Measurements from ENCODE around the gene RWDD1.
A peak's percentile ranks its signal among the peaks of the same experiment; 100 is the strongest.

Gene RWDD1

GRCh38 chr6:116570856-116571682, at the start of gene RWDD1:
RWDD1 (plus strand) TSS chr6:116571504; CDS start chr6:116571583, 79 bp downstream.
- DNase-seq, result peak; percentile 99

GRCh38 chr6:116522896-116523295, 48.4 kb upstream of the RWDD1 start:
- no peak for DNase-seq

- no peak for DNase-seq
These were observed 47.1 kb upstream of the RWDD1 start for GRCh38 chr6:116524236-116524635.

GRCh38 chr6:116528133-116528532, 43.2 kb upstream of the RWDD1 start:
- DNase-seq, result no peak

- no peak for DNase-seq
These were observed 42.5 kb upstream of the RWDD1 start for GRCh38 chr6:116528780-116529179.

GRCh38 chr6:116529466-116530290, 41.6 kb upstream of the RWDD1 start:
- no peak for DNase-seq

- no peak for DNase-seq
These were observed 40.9 kb upstream of the RWDD1 start for GRCh38 chr6:116530436-116530835.

GRCh38 chr6:116531675-116532570, 39.4 kb upstream of the RWDD1 start:
- peak; percentile 82 for DNase-seq

GRCh38 chr6:116533233-116533957, 37.9 kb upstream of the RWDD1 start:
- peak; percentile 21 for DNase-seq

GRCh38 chr6:116535109-116535508, 36.2 kb upstream of the RWDD1 start:
- no peak for DNase-seq

GRCh38 chr6:116536216-116536621, 35.1 kb upstream of the RWDD1 start:
- DNase-seq, result peak; percentile 85

GRCh38 chr6:116542426-116542825, 28.9 kb upstream of the RWDD1 start:
- no peak for DNase-seq

GRCh38 chr6:116543149-116543548, 28.2 kb upstream of the RWDD1 start:
- no peak for DNase-seq

- no peak for DNase-seq
These were observed 25.7 kb upstream of the RWDD1 start, which contains the start of gene TRAPPC3L for GRCh38 chr6:116545651-116546050. TRAPPC3L (minus strand) TSS chr6:116545684; CDS start chr6:116545514, 170 bp downstream.

GRCh38 chr6:116547358-116547757, 23.9 kb upstream of the RWDD1 start:
- no peak for DNase-seq

GRCh38 chr6:116550796-116551195, 20.5 kb upstream of the RWDD1 start:
- no peak for DNase-seq

- no peak for DNase-seq
These were observed 17.9 kb upstream of the RWDD1 start, which contains the start of gene CALHM4 for GRCh38 chr6:116553451-116553850. CALHM4 (plus strand) TSS chr6:116553751; CDS start chr6:116553794, 43 bp downstream.

GRCh38 chr6:116556065-116556464, 15.2 kb upstream of the RWDD1 start:
- DNase-seq, result no peak

- no peak for DNase-seq
These were observed 14.4 kb upstream of the RWDD1 start for GRCh38 chr6:116556814-116557415.

- no peak for DNase-seq
These were observed 13.4 kb upstream of the RWDD1 start for GRCh38 chr6:116557893-116558292.

GRCh38 chr6:116560130-116560529, 11.2 kb upstream of the RWDD1 start:
- DNase-seq, result no peak

Measured in OCI-M1 (cell line).